ENCODE measurements around the gene TMEM182. TPM values are rescaled to one million over a fixed set of nuclear protein-coding genes. Genes with fewer than 3 reads are reported as not detected.

The TMEM182 gene
- total RNA-seq, 1 donor from 2014 or later = 5.8 TPM

GRCh38 chr2:102765061-102765460 lies 3.2 kb downstream of the TMEM182 start:
- DNase-seq = no peak
- peaks cover 1% of the 10 kb centered on the region for H3K27me3 Mint-ChIP-seq (ENCODE audit: unreplicated experiment)
- no peak for TF ChIP-seq CTCF (IDR thresholded peaks at IDR 0.05; ENCODE audit: partially characterized antibody, unreplicated experiment)
- H3K9me3 Mint-ChIP-seq (ENCODE audit: unreplicated experiment) = peaks cover 2% of the 10 kb centered on the region
- H3K36me3 Mint-ChIP-seq (ENCODE audit: unreplicated experiment) = no peaks in the 10 kb centered on the region
- no peak overlapping the region for H3K4me3 Mint-ChIP-seq (ENCODE audit: unreplicated experiment)
- no peak overlapping the region for H3K27ac Mint-ChIP-seq (ENCODE audit: unreplicated experiment)
- no peaks in the 10 kb centered on the region for H3K4me1 Mint-ChIP-seq (ENCODE audit: low read depth, unreplicated experiment)

- peaks cover 2% of the 10 kb centered on the region for H3K9me3 Mint-ChIP-seq (ENCODE audit: unreplicated experiment)
- no peak for DNase-seq
- H3K4me1 Mint-ChIP-seq (ENCODE audit: low read depth, unreplicated experiment) = peaks cover 2% of the 10 kb centered on the region
- TF ChIP-seq CTCF (IDR thresholded peaks at IDR 0.05; ENCODE audit: partially characterized antibody, unreplicated experiment) = no peak
- no peak overlapping the region for H3K27ac Mint-ChIP-seq (ENCODE audit: unreplicated experiment)
- peaks cover 1% of the 10 kb centered on the region for H3K27me3 Mint-ChIP-seq (ENCODE audit: unreplicated experiment)
- no peaks in the 10 kb centered on the region for H3K36me3 Mint-ChIP-seq (ENCODE audit: unreplicated experiment)
- no peak overlapping the region for H3K4me3 Mint-ChIP-seq (ENCODE audit: unreplicated experiment)
These were observed 6.4 kb downstream of the TMEM182 start for GRCh38 chr2:102768253-102768652.

- H3K9me3 Mint-ChIP-seq (ENCODE audit: unreplicated experiment) = peaks cover 2% of the 10 kb centered on the region
- no peak overlapping the region for H3K4me3 Mint-ChIP-seq (ENCODE audit: unreplicated experiment)
- no peaks in the 10 kb centered on the region for H3K36me3 Mint-ChIP-seq (ENCODE audit: unreplicated experiment)
- H3K27me3 Mint-ChIP-seq (ENCODE audit: unreplicated experiment) = peaks cover 1% of the 10 kb centered on the region
- H3K4me1 Mint-ChIP-seq (ENCODE audit: low read depth, unreplicated experiment) = peaks cover 2% of the 10 kb centered on the region
- no peak for DNase-seq
- no peak overlapping the region for H3K27ac Mint-ChIP-seq (ENCODE audit: unreplicated experiment)
- TF ChIP-seq CTCF (IDR thresholded peaks at IDR 0.05; ENCODE audit: partially characterized antibody, unreplicated experiment) = no peak
These were observed 7.1 kb downstream of the TMEM182 start for GRCh38 chr2:102768892-102769291.

- peaks cover 2% of the 10 kb centered on the region for H3K4me1 Mint-ChIP-seq (ENCODE audit: low read depth, unreplicated experiment)
- peaks cover 1% of the 10 kb centered on the region for H3K27me3 Mint-ChIP-seq (ENCODE audit: unreplicated experiment)
- H3K4me3 Mint-ChIP-seq (ENCODE audit: unreplicated experiment) = no peak overlapping the region
- H3K36me3 Mint-ChIP-seq (ENCODE audit: unreplicated experiment) = no peaks in the 10 kb centered on the region
- H3K9me3 Mint-ChIP-seq (ENCODE audit: unreplicated experiment) = peaks cover 2% of the 10 kb centered on the region
- no peak for TF ChIP-seq CTCF (IDR thresholded peaks at IDR 0.05; ENCODE audit: partially characterized antibody, unreplicated experiment)
- DNase-seq = no peak
- no peak overlapping the region for H3K27ac Mint-ChIP-seq (ENCODE audit: unreplicated experiment)
These were observed 8.7 kb downstream of the TMEM182 start for GRCh38 chr2:102770506-102770905.

GRCh38 chr2:102771114-102771513 lies 9.3 kb downstream of the TMEM182 start:
- Mint-ChIP-seq H3K27me3 (ENCODE audit: unreplicated experiment) (peaks cover 1% of the 10 kb centered on the region), H3K9me3 (ENCODE audit: unreplicated experiment) (peaks cover 2% of the 10 kb centered on the region), H3K4me3 (ENCODE audit: unreplicated experiment) (no peak overlapping the region), H3K4me1 (ENCODE audit: low read depth, unreplicated experiment) (peaks cover 2% of the 10 kb centered on the region), H3K36me3 (ENCODE audit: unreplicated experiment) (no peaks in the 10 kb centered on the region), H3K27ac (ENCODE audit: unreplicated experiment) (no peak overlapping the region)
- DNase-seq = no peak
- no peak for TF ChIP-seq CTCF (IDR thresholded peaks at IDR 0.05; ENCODE audit: partially characterized antibody, unreplicated experiment)

All from glutamatergic neuron (in vitro differentiated cells).